ENCODE data around the gene MMEL1.

The MMEL1 gene

DNA sequence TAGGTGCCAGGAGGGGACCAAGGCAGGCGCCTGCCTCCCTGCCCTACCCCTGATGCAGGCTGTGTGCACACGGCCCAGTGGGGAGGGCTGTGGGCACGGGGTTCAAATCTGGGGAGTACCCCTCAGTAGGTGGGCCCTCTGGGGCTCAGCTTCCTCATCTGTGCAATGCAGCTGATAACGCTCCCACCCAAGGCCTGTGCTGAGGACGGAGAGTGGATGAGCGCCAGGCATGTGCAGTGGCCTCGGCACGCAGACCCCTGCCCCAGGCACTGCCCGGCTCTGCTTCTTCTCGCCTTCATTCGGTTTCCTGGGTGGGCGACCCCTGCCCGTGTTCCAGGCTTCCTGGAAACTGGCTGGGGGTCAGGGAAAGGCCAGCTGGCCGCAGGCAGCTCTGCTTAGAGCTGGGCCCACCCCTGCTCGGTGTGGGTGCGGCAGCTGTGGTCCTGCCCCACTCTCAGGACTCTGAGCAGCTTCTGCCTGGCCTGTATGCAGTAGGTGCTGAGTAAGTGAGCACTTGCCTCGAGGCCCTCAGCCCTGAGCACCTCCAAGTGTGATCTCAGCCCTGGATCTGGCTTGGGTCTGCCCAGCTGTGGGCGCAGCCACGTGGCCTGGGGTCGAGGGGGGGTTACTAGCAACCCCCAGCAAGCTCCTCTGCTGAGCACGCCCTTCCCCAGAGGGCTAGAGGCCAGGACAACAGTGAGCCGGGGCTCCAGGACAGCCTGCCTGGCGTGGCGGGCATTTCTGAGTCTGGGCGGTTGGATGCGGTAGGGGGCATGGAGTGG lies 88.5 kb downstream of the MMEL1 start:
- no peak for DNase-seq (ENCODE audit: low read depth in 2 of 2)

DNA sequence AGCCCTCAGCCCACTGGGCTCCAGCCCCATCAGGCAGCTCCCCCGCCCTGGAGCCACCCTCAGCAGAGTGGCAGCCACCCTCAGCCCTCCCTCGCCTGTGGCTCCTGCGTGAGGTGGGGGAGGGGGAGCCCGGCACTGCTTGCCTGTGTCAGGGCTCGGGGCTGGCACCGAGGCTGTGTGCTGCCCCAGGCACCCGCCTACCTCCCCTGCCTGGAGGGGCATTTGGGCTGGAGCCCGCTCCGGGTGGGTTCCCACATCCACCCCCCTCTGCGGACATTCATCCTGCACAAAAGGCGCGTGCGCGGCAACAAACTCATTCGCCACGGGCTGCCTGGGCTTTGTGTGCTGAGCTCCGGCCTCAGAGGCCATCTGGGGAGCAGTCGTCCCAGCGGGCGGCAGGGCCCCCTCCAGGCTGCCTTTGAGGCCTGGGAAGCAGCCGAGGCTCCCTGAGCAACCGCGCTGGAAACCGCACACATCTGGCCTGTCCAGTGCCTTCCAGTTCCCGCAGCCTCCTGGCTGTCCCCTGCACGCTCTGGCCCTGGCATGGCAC lies 89.2 kb downstream of the MMEL1 start:
- DNase-seq (ENCODE audit: low read depth in 2 of 2) = no peak

DNA sequence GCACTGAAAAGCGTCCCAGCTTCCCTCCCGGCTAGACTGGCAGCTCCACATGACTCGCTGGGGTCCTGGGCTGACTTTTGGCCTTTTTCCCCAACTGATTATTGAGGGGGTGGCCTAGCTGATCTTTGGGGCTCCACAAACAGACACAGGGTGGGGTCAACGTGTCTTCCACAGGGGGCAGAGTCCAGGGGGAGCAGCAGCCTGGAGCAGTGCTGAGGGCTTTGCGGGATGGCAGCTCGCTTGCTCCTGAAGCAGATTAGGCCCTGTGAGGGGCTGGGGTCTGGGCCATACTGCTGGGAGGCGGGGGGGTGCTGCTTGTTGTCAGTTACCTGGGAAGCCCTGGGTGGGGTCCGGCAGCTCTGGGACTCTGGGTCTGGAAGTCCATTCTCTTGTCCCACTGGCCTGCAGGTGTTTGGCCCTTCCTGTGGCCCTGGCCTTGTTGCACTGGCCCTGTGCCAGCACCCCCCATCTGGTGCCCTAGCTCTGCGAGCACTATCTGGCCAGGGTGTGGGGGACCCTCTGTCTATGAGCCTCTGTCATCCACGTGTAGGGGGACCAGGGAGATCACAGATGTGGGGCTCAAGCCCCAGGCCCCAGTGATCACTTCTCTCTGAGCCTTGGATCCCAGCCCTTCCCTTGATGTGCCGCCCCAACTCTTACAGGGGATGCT lies 90.4 kb downstream of the MMEL1 start:
- no peak for DNase-seq (ENCODE audit: low read depth in 2 of 2)

DNA sequence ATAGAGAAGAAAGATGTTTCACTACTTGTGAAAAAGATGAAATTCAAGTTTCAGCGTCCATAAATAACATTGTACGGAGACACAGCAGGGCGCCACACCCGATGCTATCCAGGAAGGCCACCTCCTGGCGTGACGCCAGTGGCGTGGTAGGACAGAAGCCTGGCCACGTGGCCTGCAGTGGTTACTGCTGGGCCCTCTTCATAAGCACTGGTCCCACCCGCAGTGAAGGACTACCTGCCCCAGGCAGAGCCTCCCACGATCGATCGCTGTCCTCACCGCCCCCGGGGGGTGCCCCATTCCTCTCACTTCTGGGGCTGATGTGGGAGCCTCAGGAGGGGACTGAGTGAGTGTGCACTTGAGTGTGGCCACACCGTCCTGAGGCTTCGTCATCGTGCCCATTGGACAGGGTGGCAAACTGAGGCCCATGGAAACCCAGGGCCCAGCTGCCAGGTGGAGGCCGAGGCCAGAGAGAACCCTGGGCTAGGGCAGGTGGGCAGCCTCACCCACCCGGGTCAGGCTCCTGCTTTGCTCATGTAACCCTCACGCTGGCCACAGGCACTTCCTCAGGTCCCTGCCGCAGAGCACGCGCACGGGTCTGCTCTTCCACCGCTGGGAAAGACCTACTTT lies 91.1 kb downstream of the MMEL1 start:
- DNase-seq (ENCODE audit: low read depth in 2 of 2) = no peak

DNA sequence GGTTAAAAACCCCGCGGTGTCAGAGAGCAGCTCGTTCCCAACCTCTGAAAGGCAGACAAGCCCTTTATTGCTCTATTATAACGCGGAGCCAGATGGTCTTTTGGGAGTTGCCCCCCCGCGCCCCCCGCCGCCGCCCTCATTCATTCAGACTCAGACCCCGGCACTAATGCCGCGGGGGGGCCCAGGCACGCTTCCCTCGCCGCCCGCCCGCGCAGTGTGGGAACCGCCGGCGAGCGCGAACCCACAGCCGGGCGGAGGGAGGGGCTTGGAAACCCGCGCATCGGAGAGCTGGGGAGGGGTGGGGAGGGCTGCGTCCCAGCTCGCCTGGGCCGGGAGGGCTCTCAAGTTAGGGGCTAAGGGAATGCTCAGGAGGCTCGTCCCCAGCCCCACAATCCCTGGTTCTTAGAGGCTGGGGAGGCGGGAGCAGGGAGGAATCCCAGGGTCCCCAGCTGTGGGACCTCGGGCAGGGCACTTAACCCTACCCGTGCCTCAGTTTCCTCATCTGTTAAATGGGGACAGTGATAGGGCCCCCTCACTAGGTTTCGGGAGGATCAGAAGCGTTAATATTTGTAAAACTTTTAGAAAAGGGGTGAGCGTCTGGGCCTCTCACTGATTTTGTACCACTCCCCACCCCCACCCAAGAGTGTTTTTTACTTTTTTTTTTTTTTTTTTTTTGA lies 91.9 kb downstream of the MMEL1 start:
- DNase-seq (ENCODE audit: low read depth in 2 of 2) = no peak
